HepG2 (cell line): Measurements from ENCODE around the gene IRAK4. TPM values are rescaled to one million over a fixed set of nuclear protein-coding genes. Genes with fewer than 3 reads are reported as not detected.

Experiments
- ATAC-seq: fragments of 200-7000 bp; cut with Tn5 transposase; 3 replicates; pipeline ENCODE4 v1.9.1; 2020; ENCODE audit warnings: mild to moderate bottlenecking, moderate library complexity
- BruUV-seq: library from RNA; stranded (reverse); fragments of 400-500 nt; replicated peaks from 2 replicates; lab custom pipeline; 2021; lab: Mats Ljungman, UMichigan
- CTCF ChIA-PET: fragments of 300-600 bp; formaldehyde crosslinking; extraction: SDS; loops from one replicate; lab custom pipeline; 2021; ENCODE audit warnings: low total read pairs, inconsistent platforms, low intra/inter-chr PET ratio; lab: Yijun Ruan, JAX
- POLR2A ChIA-PET: fragments of 350-600 bp; sonication (Branson Sonifier 250); formaldehyde crosslinking; loops from one replicate; lab custom pipeline; 2020; ENCODE audit warnings: antibody characterized with exemption, inconsistent platforms; lab: Yijun Ruan, JAX
- DNase-seq: peaks from one replicate; pipeline ENCODE4 v3.0.0-alpha.2; 2015; ENCODE audit warnings: low spot score
- FAIRE-seq: peaks from 3 replicates; lab custom pipeline; 2011; peaks lifted over from hg19 to GRCh38; lab: Jason Lieb, UNC
- H2AFZ ChIP-seq: one replicate; pipeline ENCODE4 v1.6.1; 2011; ENCODE audit warnings: low read length, inconsistent platforms
- H3K27ac ChIP-seq: fragments of 300-600 bp; 3 replicates; pipeline ENCODE4 v1.8.0; 2011; ENCODE audit warnings: mixed run types, mild to moderate bottlenecking, mixed read lengths, low read length, inconsistent platforms; ENCODE audit not compliant: insufficient read depth; ENCODE audit errors: extremely low read length
- H3K27me3 ChIP-seq, 2 experiments: fragments of 200-600 bp in 1 of 2; 2 replicates in 1 of 2; 3 replicates in 1 of 2; pipeline versions ENCODE4 v1.6.0 to v1.8.0; 2011; ENCODE audit warnings: low read length in 2 of 2, mild to moderate bottlenecking in 2 of 2, moderate library complexity in 2 of 2, inconsistent platforms in 1 of 2; ENCODE audit not compliant: insufficient read depth in 2 of 2, control insufficient read depth in 1 of 2
- H3K36me3 ChIP-seq, 2 experiments: fragments of 200-600 bp in 1 of 2; replicated peaks in 1 of 2; 2 replicates in 1 of 2; 3 replicates in 1 of 2; pipeline versions ENCODE4 v1.5.1 to v1.8.0; 2011; ENCODE audit warnings: low read length in 2 of 2, inconsistent platforms in 1 of 2; ENCODE audit not compliant: insufficient read depth in 2 of 2, control insufficient read depth in 1 of 2
- H3K4me1 ChIP-seq: 2 replicates; pipeline ENCODE4 v1.5.1; 2012; ENCODE audit warnings: low read length, inconsistent platforms; ENCODE audit not compliant: insufficient read depth
- H3K4me2 ChIP-seq: 2 replicates; pipeline ENCODE4 v1.6.0; 2011; ENCODE audit warnings: low read depth, low read length, inconsistent platforms
- H3K4me3 ChIP-seq, 3 experiments: fragments of 200-600 bp in 1 of 3; sonication (generic), shearing (Covaris generic) in 1 of 3; replicated peaks in 1 of 3; 2 replicates each; pipeline ENCODE4 v1.5.1; 2011 to 2016; ENCODE audit warnings: low read length in 3 of 3, inconsistent platforms in 2 of 3, low read depth in 2 of 3, mild to moderate bottlenecking in 2 of 3, control low read depth in 1 of 3, mixed read lengths in 1 of 3; ENCODE audit not compliant: insufficient read depth in 1 of 3
- H3K79me2 ChIP-seq: one replicate; pipeline ENCODE4 v1.6.1; 2011; ENCODE audit warnings: low read length, inconsistent platforms; ENCODE audit not compliant: insufficient read depth
- H3K9ac ChIP-seq: 2 replicates; pipeline ENCODE4 v1.6.0; 2011; ENCODE audit warnings: mild to moderate bottlenecking, low read depth, low read length, inconsistent platforms; ENCODE audit not compliant: insufficient read depth
- H3K9me3 ChIP-seq: 2 replicates; pipeline ENCODE4 v1.5.1; 2012; ENCODE audit warnings: mild to moderate bottlenecking, low read length
- H4K20me1 ChIP-seq: 2 replicates; pipeline ENCODE4 v1.6.0; 2011; ENCODE audit warnings: inconsistent platforms, mild to moderate bottlenecking, low read length, moderate library complexity; ENCODE audit not compliant: insufficient read depth
- EZH2 ChIP-seq: conservative IDR thresholded peaks from 2 replicates; pipeline ENCODE4 v1.6.1; 2012; ENCODE audit warnings: mild to moderate bottlenecking, low read depth, low read length, moderate library complexity
- KDM2A ChIP-seq: sonication (generic); formaldehyde crosslinking; IDR thresholded peaks from 2 replicates; pipeline ENCODE4 v1.4.0; 2020; ENCODE audit warnings: low read depth, missing genetic modification reagents, borderline replicate concordance
- NFIC ChIP-seq: IDR thresholded peaks from 2 replicates; pipeline ENCODE4 v1.6.1; 2012; ENCODE audit warnings: mild to moderate bottlenecking, low read length, inconsistent platforms
- NR2F2 ChIP-seq: IDR thresholded peaks from 2 replicates; pipeline ENCODE4 v1.6.1; 2012; ENCODE audit warnings: low read depth, inconsistent platforms, borderline replicate concordance
- POGK ChIP-seq: sonication (generic); formaldehyde crosslinking; conservative IDR thresholded peaks from 2 replicates; pipeline ENCODE4 v1.8.0; 2022; ENCODE audit warnings: mild to moderate bottlenecking, moderate library complexity, missing genetic modification reagents
- STAT5B ChIP-seq: sonication (generic); formaldehyde crosslinking; IDR thresholded peaks from 2 replicates; pipeline ENCODE4 v1.4.0; 2020; ENCODE audit warnings: missing genetic modification reagents
- TGIF2 ChIP-seq: IDR thresholded peaks from 2 replicates; pipeline ENCODE4 v1.6.1; 2016; ENCODE audit warnings: control low read depth, missing compliant biosample characterization
- ZBTB43 ChIP-seq: sonication (generic); formaldehyde crosslinking; conservative IDR thresholded peaks from 2 replicates; pipeline ENCODE4 v1.4.0; 2020; ENCODE audit warnings: missing genetic modification reagents
- ZBTB8A ChIP-seq: sonication (generic); formaldehyde crosslinking; IDR thresholded peaks from 2 replicates; pipeline ENCODE4 v1.4.0; 2020; ENCODE audit warnings: mild to moderate bottlenecking, low read depth, missing genetic modification reagents, borderline replicate concordance
- ZFP36 ChIP-seq: fragments of 150-350 bp; IDR thresholded peaks from 2 replicates; pipeline ENCODE4 v1.6.1; 2018; ENCODE audit warnings: borderline replicate concordance, low read length, low read depth; ENCODE audit not compliant: partially characterized antibody
- ZKSCAN8 ChIP-seq: IDR thresholded peaks from 2 replicates; pipeline ENCODE4 v1.6.1; 2016; ENCODE audit warnings: borderline replicate concordance, missing genetic modification reagents, missing compliant biosample characterization
- ZNF207 ChIP-seq: fragments of 450-650 bp; IDR thresholded peaks from 2 replicates; pipeline ENCODE4 v1.6.1; 2016; ENCODE audit warnings: antibody characterized with exemption, borderline replicate concordance
- ZNF598 ChIP-seq: sonication (generic); formaldehyde crosslinking; IDR thresholded peaks from 2 replicates; pipeline ENCODE4 v1.5.1; 2020; ENCODE audit warnings: mild to moderate bottlenecking, missing genetic modification reagents, borderline replicate concordance
- ZNF883 ChIP-seq: sonication (generic); formaldehyde crosslinking; IDR thresholded peaks from 2 replicates; pipeline ENCODE4 v1.5.1; 2020; ENCODE audit warnings: mild to moderate bottlenecking, missing genetic modification reagents; ENCODE audit errors: not compliant biosample characterization
- ZSCAN29 ChIP-seq: sonication (generic); formaldehyde crosslinking; conservative IDR thresholded peaks from 2 replicates; pipeline ENCODE4 v1.4.0; 2020; ENCODE audit warnings: mild to moderate bottlenecking, missing genetic modification reagents
- WGBS: methylation state at CpG from one replicate; pipeline ENCODE4 v1.1.6; 2017; ENCODE audit warnings: low lambda C conversion rate; 5-methylcytosine and 5-hydroxymethylcytosine counted together
- in situ Hi-C: cut with HindIII; loops from 2 replicates; pipeline ENCODE4 v1.10.0; 2017; ENCODE audit warnings: low pct_unique_long_range_greater_than_20kb; ENCODE audit not compliant: extremely low pct_ligation_motif_present
- intact Hi-C: fragments of 100-400 bp; cut with micrococcal nuclease; formaldehyde crosslinking; loops from one replicate; pipeline ENCODE4 v1.10.0; 2022; ENCODE audit not compliant: unreplicated experiment
- polyA plus RNA-seq, 8 experiments: library from polyadenylated mRNA; depleted of rRNA in 3 of 8; stranded (reverse) in 7 of 8; unstranded in 1 of 8; fragments of >200 nt; fragmentation: Illumina TruSeq in 4 of 8; extraction: Trizol in 4 of 8; gene quantifications; 2 replicates each; pipeline versions ENCODE4 v1.2.1 to v1.2.3, GENCODE V29; 2011 to 2016; ENCODE audit warnings: low read depth in 4 of 8, missing spikeins in 1 of 8, mixed read lengths in 1 of 8; ENCODE audit not compliant: insufficient read depth in 1 of 8
- total RNA-seq, 5 experiments: library from RNA; depleted of rRNA; stranded (reverse); fragments of >200 nt; fragmentation: Illumina TruSeq; extraction: Trizol; gene quantifications; 2 replicates each; pipeline ENCODE4 v1.2.3, GENCODE V29; 2016; ENCODE audit warnings: low read depth in 1 of 5
- TF ChIP-seq, protein P1 (sequence below): sonication (generic); formaldehyde crosslinking; IDR thresholded peaks from 2 replicates; pipeline ENCODE4 v1.8.0; 2022; ENCODE audit warnings: mild to moderate bottlenecking, missing genetic modification reagents; ENCODE audit not compliant: insufficient replicate concordance
- TF ChIP-seq, protein P2 (sequence below): sonication (generic); formaldehyde crosslinking; IDR thresholded peaks from 2 replicates; pipeline ENCODE4 v1.8.0; 2022; ENCODE audit warnings: missing genetic modification reagents, low read depth, mild to moderate bottlenecking, borderline replicate concordance

Gene IRAK4
- total and polyA plus RNA-seq, 2 of the 13 experiments (the other 11 are each of a cell fraction or from before 2014, with no cell fraction given): 6.6 to 7.1 TPM

DNA sequence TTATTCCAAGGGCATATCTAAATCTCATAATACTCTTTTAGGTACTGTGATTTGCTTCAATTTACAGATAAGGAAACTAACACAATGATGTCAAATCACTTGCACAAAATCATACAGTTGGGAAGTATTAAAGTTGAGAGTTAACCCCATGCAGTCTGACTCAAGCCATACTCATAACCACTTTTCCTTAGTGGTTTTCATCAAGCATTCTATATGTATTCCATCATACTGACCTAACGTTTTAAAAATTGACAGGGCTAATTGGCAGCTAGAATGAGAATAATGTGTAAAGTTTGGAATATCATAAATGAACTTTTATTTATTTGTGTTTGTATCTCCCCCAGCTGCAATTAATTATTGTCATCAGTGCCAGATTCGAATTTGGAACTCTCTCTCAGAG, 21.1 kb upstream of the IRAK4 start (continued):
- no peak for TF ChIP-seq ZNF598

DNA sequence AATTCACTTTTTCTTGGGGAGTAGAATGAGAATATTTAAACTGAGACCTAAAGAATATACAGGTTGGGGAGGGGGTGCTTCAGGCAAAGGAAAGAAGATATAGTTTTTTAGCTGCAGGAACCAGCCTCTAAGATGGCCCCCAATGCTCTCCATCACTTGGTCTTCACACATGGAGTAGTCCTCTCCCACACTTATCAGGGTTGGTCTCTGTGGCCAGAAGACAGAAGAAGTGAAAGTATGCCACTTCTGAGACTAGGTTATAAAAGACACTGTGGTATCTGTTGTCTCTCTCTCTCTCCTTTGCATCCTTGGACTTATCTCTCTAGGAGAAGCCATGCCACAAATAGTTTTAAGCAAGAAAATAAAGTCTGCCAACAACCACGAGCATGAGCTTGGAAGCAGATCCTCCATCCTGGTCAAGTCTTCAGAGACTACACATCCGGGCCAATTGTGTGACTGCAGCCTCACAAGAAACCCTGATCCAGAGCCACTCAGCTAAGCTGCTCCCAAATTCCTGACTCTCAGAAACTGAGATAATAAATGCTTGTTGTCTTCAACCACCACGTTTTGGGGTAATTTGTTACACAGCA, 18.1 kb upstream of the IRAK4 start:
- ChIA-PET CTCF (no interaction called here), POLR2A (no interaction called here)
- Histone ChIP-seq H3K9me3 (no peaks in the 10 kb centered on the region), H3K27me3 (no peaks in the 10 kb centered on the region), H3K4me2 (no peak overlapping the region), H3K4me1 (no peaks in the 10 kb centered on the region), H3K27ac (no peak overlapping the region), H3K79me2 (no peaks in the 10 kb centered on the region), H3K4me3 (no peak overlapping the region), H3K36me3 (peaks cover 2 to 62% of the 10 kb centered on the region in 2 experiments), H4K20me1 (no peaks in the 10 kb centered on the region), H3K9ac (no peak overlapping the region), H2AFZ (no peak overlapping the region)
- FAIRE-seq (no peak), DNase-seq (no peak), ATAC-seq (no peak)
- no TSS peak for BruUV-seq
- WGBS: 100% methylated on average over 3 of the region's 3 CpGs
- in situ Hi-C loops (no loop called here), intact Hi-C loops (no loop called here)
- TF ChIP-seq ZKSCAN8: no peak
- no peak for TF ChIP-seq KDM2A (CRISPR knock-in tag)
- no peak for TF ChIP-seq EZH2
- no peak for TF ChIP-seq NR2F2
- no peak for TF ChIP-seq ZFP36
- no peak for TF ChIP-seq ZNF207
- TF ChIP-seq NFIC: no peak
- no peak for TF ChIP-seq STAT5B (CRISPR knock-in tag)
- TF ChIP-seq ZBTB43 (CRISPR knock-in tag): no peak
- TF ChIP-seq ZNF883 (CRISPR knock-in tag): no peak
- TF ChIP-seq, protein P1, sequence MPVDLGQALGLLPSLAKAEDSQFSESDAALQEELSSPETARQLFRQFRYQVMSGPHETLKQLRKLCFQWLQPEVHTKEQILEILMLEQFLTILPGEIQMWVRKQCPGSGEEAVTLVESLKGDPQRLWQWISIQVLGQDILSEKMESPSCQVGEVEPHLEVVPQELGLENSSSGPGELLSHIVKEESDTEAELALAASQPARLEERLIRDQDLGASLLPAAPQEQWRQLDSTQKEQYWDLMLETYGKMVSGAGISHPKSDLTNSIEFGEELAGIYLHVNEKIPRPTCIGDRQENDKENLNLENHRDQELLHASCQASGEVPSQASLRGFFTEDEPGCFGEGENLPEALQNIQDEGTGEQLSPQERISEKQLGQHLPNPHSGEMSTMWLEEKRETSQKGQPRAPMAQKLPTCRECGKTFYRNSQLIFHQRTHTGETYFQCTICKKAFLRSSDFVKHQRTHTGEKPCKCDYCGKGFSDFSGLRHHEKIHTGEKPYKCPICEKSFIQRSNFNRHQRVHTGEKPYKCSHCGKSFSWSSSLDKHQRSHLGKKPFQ (CRISPR knock-in tag): no peak
- no peak for TF ChIP-seq POGK (CRISPR knock-in tag)
- TF ChIP-seq TGIF2 (CRISPR knock-in tag): no peak
- TF ChIP-seq ZSCAN29: no peak
- TF ChIP-seq, protein P2, sequence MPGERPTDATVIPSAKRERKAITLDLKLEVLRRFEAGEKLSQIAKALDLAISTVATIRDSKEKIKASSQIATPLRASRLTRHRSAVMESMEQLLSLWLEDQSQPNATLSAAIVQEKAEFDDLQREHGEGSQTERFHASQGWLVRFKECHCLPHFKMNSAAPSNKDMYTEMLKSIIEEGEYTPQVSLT: no peak
- no peak for TF ChIP-seq ZBTB8A (CRISPR knock-in tag)
